GM21390 (cell line): ENCODE data around the gene ACBD7.

Source experiments
- ATAC-seq: cut with Tn5 transposase; IDR thresholded peaks from one replicate; pipeline ENCODE4 v1.9.1; 2021; ENCODE audit not compliant: unreplicated experiment

Gene ACBD7

DNA sequence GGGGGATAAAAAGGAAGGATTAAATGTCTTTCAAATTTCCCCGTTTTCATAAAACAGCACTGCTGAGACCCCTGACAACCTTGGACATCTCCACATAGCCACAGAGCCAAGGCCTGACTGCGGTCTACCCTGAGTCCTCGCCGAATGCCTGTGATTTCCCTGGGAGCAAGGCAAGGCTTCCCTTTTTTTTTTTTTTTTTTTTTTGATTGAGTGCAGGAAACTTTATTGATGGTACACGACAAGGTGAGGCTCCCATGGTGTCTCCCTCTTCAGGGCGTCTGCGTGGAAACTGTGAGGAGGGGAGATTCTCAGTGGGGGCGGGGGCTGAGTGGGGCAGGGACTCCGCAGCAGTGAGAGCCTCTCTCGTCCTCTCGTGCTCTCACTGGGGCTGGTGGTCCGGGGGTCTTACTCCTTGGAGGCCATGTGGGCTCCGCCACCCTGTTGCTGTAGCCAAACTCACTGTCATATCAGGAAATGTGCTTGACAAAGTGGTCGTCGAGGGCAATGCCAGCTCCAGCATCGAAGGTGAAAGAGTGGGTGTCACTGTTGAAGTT, 4.4 kb upstream of the ACBD7 start:
- ATAC-seq: no peak

DNA sequence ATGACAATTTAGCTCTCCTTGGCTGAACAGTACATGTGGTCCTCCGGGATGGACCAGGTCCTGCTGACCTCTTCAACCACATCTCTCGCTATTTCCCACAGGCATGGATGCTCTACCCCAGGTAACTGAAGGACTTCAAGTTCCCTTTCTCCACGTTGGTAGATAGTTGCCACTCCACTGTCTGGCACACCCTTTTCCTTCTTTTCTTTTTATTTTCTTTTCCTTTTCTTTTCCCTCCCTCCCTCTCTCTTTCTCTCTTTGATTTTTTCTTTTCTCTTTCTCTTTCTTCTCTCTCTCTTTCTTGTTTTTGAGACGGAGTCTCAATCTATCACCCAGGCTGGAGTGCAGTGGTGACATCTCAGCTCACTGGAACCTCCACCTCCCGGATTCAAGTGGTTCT, 2.8 kb upstream of the ACBD7 start:
- no peak for ATAC-seq

DNA sequence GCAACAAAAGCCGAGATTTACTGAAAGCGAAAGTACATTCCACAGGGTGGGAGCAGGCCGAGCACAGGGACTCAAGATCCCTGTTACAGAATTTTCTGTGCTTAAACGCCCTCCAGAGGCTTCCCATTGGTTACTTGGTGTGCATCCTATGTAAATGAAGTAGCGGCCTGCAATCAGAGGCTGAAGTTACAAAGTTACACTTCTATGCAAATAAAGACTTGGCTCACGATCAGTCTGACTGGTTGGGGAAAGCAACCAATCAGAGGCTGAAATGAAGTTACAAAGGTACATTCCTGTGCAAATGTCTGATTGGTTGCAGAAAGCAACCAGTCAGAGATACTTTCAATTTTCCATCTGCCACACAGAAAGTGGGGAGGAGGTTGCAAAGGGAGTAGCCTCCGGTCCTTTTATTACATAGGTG, 4.1 kb downstream of the ACBD7 start:
- ATAC-seq: no peak

DNA sequence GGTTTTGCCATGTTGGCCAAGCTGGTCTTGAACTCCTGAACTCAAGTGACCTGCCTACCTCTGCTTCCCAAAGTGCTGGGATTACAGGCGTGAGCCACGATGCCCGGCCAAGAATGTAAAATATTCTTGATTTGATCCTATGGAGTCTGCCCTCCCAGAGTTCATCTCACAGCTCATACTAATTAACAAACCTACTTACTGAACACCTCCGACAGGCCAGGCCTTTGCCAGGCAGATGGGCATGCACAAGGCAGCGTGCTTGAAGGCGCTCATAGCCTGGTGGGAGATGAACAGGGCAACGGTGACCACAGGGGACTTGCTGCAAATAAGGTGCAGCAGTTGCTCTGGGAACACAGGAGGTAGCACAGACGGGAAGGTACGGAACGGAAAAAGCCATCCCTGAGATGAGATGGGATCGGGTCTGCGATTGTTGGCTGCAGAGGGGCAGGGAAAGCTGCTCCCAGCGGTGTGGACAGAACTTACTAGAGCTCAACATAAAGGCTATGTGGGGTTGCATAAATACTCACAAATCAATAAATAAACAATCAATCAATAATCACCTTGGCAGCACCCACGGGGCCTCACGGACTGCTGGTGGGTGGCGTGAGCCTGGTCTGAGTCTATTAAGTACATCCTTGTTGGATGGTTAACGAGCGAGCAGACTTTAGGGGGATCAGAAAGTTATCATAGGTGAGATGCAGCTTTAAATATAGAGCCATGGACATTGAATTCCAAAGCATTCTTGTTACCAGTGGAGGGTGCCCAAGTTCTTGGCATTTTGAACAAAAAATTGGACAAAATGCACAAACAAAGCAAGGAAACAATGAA, 4.7 kb downstream of the ACBD7 start:
- ATAC-seq: no peak

DNA sequence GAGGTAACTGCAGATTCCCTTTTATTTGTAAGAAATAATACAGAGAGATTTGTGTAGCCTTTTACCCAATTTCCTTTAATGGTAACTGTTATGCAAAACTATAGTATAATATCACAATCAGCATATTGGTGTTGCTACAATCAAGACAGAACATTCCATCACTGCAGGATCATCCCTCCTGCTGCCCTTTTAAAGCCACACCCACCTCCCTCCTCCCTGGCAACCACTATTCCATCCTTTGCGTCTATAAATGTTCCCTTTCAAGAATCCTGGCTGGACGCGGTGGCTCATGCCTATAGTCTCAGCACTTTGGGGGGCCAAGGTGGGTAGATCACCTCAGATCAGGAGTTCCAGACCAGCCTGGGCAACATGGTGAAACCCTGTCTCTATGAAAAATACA, 13.2 kb downstream of the ACBD7 start:
- no peak for ATAC-seq

DNA sequence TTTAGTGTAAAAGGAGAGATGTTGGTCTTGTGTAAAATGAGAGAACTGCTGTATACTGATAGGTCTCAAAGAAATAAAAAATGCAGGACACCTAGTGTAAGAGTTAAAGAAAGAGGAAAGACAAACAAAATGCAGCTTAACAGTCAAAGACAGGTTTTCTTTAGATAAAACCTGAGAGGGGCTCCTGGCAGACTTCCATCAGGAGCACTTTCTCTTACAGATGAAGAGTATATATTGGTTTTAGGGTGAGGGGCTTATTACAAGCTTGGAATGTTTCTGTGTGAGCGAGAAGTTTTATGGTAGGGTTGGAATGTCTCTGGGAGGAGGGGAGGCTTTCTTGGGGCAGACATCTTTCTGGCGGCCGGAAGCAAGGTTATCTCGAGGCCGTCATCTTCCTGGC, 16.2 kb downstream of the ACBD7 start:
- ATAC-seq: no peak

DNA sequence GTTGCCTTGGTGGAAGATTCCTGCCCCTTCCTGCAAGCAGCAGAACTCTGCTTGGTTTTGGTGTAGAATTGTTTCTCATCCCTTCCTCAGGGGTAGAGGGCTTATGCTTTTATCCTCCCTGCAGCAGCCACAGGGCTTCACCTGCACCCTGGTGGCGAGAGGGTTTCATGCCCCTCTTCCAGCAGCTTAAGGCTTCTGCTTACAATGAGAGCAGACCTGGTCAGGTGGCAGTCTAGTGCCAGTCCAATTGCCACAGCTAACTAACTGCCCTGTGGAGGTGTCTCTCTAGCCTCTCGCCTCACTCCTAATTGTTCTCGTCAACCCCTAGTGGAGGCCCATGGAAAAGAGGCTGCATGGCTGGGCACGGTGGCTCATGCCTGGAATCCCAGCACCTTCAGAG, 19.3 kb downstream of the ACBD7 start:
- no peak for ATAC-seq

DNA sequence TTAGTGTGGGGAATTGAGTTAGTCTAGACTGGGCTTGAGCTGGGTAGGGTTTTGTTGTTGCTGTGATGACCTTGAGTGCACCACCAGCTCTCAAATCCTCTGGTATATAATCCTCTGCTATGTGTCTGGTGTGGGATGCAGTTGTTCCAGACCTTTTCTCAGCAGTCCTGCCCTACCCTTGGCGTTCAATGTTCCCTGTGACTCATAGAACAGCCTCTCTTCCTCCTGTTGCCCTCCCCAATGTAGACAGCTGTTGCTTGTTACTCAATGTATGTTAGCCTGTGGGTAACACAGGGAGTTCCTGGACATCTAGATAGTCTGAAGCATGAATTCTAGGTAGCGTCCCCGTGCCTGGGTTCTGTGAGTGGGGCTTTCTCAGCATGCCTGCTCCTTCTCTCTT, 19.8 kb downstream of the ACBD7 start:
- no peak for ATAC-seq

DNA sequence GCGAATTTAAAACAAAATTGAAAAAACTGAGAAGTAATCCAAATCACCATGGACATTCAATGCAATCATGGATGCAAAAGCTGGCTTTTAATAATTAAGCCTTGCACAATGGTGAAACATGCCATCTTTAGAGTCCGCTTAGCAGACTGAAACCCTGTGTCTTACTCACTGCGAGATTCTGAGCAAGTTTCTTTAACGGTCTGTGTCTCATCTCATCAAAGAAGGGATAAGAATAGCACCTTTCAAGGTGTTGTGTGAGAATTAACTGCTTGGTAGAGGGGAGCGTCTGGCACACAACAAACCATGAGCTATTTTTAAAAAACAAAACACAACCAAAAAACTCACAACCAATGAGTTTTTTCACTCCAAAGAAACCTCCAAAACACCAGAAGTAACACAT, 21.4 kb downstream of the ACBD7 start:
- no peak for ATAC-seq

DNA sequence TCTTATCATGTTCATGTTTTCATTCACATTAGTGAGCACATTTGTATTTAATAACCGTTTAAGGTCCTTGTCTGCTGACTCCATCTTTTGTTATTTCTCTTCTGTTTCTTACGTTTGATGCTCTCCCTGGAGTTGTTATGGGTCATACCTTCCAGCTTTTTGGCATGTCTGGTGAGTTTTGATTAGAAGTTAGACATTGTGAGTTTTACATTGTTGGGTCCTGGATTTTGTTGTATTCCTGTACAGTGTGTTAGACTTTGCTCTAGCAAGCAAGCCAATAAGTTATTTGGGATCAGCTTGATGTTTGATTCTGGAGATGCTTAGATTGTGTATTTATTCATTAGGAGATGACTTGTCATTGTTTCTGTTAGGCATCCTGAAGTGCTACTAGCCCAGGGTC, 27.9 kb downstream of the ACBD7 start:
- ATAC-seq: no peak

DNA sequence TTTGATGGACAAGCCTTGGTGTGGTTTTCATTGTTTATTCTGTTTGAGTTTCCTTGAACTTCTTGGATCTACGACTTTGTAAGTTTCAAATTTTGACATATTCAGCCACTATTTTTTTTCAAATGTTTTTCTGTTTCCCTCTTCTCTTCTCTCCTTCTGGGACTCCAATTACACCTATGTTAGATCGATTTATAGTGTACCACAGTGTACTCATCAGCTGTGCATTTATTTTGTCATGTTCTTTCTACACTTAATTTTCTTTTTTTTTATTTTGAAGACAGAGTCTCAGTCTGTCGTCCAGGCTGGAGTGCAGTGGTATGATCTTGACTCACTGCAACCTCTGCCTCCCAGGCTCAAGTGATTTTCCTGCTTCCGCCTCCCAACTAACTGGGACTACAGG, 28.7 kb downstream of the ACBD7 start:
- no peak for ATAC-seq

DNA sequence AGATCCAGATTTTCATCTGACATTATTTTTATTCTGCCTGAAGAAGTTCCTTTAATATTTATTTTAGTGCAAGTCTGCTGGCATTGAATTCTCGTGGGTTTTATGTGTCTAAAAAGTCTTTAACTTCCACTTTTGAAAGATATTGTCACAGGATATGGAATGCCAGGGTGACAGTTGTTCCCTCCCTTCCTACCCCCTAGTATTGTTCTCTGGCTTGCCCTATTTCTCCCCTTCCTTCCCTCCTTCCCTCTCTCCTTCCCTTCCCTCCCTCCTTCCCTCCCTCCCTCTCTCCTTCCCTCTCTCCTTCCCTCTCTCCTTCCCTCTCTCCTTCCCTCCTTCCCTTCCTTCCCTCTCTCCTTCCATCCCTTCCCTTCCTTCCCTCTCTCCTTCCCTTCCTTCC, 29.9 kb downstream of the ACBD7 start:
- ATAC-seq: no peak

DNA sequence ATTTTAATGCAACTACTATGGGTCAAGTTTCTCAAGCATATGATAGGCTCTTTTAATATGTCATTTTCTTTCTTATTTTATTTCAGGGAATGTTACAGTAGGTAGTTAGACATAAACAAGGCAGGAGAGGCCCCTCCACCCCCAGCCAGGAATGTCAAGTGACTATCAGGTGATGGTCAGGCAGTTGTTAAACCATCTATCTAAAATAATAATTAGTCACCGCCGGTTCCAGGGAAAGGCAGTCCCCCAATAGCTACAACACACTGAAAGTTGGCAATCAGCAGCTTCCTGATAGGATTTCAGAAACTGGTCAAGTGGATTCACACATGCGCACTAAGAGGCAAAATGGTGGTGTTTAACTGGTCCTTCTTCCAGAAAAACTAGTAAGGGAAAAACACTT, 35.5 kb downstream of the ACBD7 start:
- ATAC-seq: no peak

DNA sequence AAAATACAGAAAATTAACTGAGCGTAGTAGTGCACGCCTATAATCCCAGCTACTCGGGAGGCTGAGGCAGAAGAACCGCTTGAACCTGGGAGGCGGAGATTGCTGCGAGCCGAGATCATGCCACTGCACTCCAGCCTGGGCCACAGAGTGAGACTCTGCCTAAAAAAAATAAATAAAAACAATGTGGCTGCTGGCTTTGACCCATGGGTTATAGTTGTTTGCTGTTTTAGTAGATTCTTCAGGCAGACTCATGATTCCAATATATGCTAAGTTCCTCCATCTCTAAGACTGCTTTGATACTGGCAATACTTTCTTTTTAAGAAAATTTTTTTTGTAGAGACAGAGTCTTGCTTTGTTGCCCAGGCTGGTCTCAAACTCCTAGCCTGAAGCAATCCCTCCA, 36.5 kb downstream of the ACBD7 start:
- ATAC-seq: no peak

DNA sequence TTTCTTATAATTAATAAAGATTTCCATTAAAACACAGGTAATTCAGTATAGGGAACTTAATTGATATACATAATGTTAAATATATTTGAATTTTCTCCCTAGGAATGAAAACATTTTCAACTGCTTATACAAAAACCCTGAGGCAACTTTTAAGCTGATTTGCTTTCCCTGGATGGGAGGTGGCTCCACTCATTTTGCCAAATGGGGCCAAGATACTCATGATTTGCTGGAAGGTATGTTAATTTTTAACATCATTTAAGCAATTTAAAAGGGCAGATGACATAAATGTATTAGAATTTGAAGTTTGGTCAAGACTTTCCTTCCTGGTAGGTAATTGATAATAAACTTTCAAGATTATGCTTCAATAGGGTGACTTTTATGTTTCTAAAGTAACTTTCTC, 39.0 kb downstream of the ACBD7 start:
- ATAC-seq: no peak

DNA sequence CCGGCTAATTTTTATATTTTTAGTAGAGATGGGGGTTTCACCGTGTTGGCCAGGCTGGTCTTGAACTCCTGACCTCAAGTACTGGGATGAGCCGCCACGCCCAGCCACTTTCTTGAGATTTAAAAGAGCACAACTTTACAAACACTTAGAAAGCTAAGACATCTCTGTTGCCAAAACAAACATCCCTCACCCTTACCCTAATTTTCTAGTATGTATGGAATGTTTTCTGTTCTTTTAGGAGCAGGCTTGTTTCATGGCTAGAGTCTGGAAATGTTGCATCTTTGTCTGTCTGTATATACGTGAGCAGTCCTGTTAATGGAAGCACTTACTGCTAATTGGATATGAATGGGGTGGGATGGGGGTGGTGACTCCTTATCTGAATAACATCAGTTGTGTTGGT, 42.0 kb downstream of the ACBD7 start:
- ATAC-seq: no peak

DNA sequence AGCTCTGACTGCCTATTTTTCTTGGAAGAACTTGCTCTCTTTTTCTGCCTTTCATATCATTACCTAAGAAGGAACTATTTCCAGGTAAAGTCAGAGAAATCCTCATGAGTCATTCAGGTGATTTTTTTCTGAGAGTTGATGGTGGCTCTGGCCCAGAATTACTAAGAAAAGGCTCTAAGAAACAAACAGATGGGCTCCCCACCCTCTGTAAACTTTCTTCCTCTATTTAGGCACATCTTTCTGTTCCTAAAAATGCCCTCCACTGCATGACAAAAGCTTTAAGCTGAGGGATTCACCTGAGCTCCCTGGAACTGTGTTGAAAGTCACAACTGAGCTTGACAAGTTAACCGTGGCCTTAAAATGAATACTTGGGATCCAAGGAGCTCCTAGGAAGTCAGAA, 43.2 kb downstream of the ACBD7 start:
- no peak for ATAC-seq

DNA sequence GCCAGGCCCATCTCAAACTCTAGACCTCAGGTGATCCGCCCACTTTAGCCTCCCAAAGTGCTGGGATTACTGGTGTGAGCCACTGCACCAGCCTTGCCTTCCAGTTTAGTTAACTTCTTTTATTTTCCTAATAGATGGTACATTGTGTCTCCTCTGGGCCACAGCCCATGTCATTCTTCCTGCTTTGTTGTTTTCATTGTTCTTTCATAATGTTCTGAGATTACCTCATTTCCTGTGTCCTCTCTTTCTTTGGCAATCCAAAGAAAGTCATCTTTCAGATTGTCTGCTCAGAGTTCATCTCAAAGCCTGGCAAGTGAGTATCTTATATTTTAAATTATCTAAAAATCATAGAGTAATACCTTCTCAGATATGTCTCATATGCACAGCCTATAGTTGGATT, 44.9 kb downstream of the ACBD7 start, which contains the start of gene OLAH:
Gene OLAH (plus strand): TSS at position 270 of the 400 bp plus-strand sequence. CDS start 3,346 bp downstream, outside the sequence.
- no peak for ATAC-seq

DNA sequence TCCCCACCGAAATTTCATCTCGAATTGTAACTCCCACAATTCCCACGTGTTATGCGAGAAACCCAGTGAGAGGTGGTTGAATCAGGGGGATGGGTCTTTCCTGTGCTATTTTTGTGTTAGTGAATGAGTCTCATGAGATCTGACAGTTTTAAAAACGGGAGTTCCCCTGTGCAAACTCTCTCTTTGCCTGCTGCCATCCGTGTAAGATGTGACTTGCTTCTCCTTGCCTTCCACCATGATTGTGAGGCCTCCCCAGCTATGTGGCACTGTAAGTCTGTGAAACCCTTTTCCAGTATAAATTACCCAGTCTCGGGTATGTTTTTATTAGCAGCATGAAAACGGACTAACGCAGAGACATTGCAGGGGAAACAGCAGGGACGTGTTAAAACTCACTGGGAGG, 50.2 kb downstream of the ACBD7 start:
- ATAC-seq: no peak

DNA sequence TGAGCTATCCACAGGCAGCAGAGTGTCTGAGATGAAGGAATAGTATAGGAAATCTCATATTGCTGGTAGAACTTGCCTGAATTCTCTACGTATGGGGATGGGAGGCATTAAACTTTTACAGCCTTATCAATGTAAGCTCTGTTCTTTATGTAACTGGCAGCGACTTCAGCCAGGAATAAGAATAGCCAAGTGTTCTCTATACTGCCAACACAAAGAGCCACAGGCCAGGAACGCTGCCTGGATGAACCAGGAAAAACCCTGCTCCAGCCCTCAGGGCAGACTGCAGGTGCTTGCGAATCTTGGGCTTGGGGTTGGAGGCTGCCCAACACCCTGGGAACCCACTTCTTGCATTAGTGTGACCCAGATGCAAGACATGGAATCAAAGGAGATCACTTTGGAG, 50.9 kb downstream of the ACBD7 start:
- no peak for ATAC-seq

DNA sequence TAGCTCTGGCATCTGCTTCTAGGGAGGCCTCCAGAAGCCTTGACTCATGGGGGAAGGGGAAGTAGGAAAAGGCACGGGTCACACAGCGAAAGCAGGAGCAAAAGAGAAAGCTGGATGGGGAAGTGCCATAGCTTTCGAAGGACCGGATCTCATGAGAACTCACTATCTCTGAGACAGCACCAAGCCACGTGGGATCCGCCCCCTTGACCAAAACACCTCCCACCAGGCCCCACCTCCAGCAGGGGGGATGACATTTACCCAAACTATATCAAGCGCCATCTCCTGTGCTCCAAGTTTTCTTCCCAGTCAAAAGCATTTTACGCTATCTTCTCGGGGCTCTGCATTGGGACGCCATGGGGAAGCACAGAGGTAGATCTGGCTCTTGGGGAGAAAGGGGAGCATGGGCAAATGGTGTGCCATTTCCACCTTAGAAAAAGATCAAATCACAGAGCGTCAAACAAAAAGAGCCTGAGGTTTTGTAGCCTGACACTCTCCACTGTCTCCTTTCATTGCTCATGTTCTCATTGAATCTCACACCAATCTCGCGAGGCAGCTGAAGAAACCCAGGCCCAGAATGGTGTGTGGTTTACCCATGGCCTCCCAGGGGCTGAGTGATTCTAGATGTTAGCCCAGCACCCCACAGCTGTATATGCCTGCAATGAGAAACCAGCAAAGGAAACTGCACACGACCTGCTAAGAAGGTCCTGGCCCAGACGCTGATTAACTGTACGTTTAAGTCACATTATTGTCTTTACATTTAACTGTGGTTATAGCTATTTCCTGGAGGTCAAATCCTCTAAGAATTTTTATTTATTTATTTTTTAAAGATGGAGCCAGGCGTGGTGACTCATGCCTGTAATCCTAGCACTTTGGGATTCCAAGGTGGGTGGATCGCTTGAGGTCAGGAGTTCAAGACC, 52.9 kb downstream of the ACBD7 start:
- no peak for ATAC-seq

DNA sequence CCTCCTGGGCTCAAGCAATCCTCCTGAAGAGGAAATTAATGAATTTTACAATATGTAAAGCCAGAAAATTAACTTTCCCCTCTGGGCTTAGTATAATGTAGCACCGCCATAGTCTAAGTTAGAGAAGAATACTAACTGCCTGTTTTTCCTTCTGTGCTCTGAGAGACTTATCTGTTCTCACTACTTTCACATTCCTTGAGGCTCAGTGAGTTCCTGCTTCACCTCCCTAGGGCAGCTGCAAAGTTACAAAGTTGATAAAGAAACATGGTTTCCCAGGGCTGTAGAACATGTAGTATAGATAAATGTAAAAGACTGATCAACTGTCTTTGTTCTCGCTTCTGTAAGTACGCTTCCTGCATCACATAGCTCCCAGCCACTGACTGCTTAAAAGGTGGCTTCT, 60.8 kb downstream of the ACBD7 start:
- no peak for ATAC-seq
